Suprapubic skin (tissue), 4 donors: Measurements from ENCODE around the gene CYFIP2.

ENCODE experiments used
- POLR2A ChIP-seq, 2 donors: fragments of 450-650 bp; IDR thresholded peaks; one replicate each; pipeline ENCODE4 v1.6.1; 2017; ENCODE audit warnings: antibody characterized with exemption in 2 of 2, mild to moderate bottlenecking in 2 of 2, moderate library complexity in 2 of 2
- POLR2AphosphoS5 ChIP-seq, 3 donors: sonication (generic); formaldehyde crosslinking; IDR thresholded peaks; one replicate each; pipeline ENCODE4 v1.6.1; 2017; ENCODE audit warnings: antibody characterized with exemption in 3 of 3

- TF ChIP-seq POLR2AphosphoS5 (IDR thresholded peaks at IDR 0.05) (no peak), POLR2A (IDR thresholded peaks at IDR 0.05) (no peak)
These were observed 70.5 kb downstream of the CYFIP2 start for GRCh38 chr5:157336423-157336744.
